CD4-positive, alpha-beta T cell treated with Interleukin-21 for 1 hour (primary cell): Measurements from ENCODE around the gene AGA.

Experiments
- DNase-seq: peaks from one replicate; pipeline ENCODE4 v3.0.0-alpha.2; 2020

Gene AGA

DNA sequence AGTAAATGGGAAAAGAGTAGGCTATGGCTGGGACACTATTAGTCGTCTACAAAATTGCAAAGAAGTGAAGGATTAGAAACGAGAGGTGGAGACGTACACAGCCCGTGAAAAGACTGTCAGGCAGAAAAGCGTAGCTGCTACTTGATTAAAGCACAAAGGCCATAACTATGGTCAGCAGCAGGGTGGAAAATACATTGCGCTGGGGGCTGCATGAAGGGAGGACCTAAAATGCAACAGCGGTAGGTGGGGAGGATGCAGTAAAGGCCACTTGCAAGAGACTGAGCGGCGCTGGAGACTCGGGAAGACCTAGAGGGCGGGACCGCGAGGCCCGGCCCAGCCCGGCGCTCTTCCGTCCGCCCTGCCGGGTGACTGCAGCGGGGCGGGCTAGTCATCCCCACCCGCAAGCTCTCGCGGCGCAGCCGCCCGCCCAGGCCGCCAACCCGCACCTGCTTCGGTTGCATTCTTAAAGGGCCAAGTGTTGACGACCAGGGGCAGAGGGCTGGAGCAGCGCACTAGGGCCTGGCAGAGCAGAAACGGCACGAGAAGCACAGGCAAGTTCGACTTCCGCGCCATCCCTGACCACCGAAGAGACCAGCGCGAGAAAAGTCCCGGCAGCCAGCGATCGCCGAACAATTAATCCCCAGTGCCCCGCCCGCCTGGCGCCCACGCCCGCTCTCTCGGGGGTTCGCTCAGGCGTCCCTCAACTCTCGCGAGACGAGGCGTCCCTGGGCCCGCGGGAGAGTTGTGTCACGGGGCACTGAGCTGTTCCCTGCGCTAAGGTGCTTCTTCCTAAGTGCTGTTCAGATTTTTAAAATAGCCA is at the start of gene AGA:
Gene AGA, minus strand, starts transcription at position 635 of the 820 bp plus-strand sequence. Its CDS starts 62 bp downstream, at position 573.
- peak; percentile 95 for DNase-seq

DNA sequence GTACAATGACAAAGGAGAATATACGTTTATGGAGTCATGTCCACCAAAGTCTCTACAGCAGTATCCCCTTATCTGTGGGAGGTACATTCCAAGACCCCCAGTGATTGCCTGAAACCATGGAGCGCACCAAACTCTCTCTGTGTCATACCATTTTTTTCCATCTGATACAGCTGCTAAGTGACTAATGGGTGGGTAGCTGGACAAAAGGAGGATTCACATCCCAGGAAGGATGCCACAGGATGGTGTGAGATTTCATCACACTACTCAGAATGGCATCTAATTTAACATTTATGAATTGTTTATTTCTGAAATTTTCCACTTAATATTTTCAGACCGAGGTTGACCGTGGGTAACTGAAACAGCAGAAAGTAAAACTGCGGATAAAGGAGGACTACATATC is 49.8 kb upstream of the AGA start:
- no peak for DNase-seq

DNA sequence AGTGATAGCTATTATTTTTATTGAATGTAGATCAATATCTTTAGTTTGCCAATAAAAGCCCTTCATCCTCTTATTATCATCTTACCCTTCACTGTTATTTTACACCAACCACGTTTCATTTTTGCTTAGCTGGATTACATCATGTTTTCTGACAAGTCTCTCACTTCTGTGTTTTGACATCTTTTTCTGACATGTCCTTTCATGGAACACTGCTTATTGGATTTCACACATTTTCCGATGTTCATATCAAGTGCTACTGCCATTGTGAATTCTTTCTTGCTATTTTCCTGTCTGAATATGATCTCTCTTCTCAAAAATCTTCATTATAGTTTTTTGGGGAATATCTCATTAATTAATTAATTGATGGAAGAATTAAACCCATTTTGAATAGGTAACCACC is 48.5 kb upstream of the AGA start:
- DNase-seq: no peak

DNA sequence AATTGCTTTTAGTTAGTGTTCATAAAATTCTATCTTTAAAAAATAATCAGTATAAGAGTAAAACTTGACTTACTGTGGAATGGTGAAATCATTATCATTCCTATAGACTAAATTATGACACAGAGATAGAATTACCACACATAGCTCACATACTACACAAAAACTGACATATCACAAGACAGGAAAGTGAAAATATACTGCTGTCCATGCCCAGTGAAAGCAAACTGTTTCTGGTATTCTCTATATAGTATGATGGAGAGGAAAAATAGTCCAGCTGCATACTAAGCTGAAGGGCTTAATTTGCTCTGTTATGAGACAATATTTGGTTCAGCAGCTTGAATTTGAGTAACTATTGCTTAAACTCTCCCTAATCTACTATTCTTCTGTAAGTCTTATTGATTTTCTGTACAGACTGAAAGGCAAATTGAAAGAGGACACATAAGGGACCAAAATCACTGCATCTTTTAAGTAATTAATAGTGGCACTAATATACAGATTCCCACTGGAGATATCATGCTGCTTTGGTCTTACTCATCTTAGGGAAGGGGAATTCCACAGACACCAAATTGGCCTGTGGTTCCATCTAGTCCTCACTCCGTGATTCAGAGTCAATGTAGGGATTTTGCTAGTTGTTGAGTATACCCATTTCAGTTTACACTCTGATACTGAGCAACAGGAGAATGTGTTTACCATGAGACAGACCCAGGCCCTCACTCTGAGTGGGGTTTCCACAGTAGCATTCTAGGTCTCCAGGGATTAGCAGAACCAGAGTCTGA is 47.4 kb upstream of the AGA start:
- no peak for DNase-seq

DNA sequence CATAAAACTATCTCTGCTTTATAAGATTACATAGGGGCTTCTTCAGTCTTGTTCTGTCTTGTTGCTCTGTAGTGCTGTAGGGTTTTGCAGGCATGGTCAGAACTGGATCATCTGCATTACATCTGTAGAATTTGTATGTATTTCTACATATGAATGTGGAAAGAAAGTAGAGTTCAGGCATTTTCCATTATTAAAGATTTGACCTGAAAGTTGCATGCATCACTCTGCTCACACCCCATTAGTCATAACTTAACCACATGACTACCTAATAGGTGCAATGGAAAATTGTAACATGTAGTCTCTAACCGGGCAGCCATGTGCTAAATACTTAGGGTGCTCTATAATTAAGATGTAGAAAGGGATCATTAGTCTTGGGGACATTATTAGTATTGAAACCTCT is 45.7 kb upstream of the AGA start:
- DNase-seq: no peak

DNA sequence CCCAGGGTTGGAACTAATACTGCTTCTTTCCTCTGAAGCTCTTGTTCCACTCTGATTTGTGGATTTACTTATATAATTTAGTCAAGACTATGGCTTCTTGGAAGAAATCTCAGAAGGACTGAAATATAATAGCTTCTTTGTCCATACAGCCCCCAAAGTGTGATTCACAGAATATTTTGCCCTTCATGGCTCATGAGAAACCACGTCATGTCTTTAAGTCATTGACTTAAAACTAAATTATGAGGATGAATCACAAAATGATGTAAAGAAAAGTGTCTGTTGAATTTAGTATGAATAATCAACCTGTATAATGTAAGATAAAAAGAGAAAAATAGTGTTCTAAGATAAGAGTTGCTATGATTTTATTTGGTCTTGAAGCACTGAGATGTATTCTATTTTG is 43.3 kb upstream of the AGA start:
- DNase-seq: no peak

DNA sequence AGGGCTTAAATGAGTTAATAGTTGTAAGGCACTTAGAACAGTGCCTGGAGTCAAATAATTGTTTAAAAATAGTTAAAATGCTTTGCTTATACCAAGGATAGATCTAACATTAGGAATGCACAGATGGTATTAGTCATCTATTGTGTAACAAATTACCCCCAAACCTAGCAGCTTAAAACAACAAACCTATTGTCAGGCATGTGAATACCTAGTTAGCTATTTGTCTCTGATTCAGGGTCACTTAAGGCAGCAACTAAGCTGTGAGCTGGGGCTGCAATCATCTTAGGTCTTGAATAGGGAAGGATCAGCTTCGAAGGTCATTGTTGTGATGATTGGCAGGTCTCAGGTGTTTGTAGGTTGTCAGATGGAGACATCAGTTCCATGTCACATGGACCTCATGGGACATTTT is 42.4 kb upstream of the AGA start:
- DNase-seq: no peak

DNA sequence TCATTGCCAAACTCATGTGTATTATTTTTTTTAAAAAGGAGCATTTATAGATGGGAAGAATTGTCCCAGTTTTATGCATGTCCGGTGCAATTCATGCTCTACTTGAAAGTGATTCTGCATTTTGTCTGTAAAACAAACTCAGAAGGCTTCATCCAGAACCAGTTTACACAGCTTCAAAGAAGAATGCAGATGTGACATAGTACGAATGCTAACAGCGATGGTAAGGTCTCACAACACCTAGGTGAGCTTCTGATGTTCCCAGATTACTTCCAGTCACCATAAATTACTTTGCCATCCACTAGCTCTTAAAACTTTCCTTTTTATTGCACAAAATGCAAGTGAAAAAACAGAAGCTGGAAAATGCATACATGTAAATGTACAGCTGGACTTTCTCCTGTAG is 41.5 kb upstream of the AGA start:
- DNase-seq: no peak

DNA sequence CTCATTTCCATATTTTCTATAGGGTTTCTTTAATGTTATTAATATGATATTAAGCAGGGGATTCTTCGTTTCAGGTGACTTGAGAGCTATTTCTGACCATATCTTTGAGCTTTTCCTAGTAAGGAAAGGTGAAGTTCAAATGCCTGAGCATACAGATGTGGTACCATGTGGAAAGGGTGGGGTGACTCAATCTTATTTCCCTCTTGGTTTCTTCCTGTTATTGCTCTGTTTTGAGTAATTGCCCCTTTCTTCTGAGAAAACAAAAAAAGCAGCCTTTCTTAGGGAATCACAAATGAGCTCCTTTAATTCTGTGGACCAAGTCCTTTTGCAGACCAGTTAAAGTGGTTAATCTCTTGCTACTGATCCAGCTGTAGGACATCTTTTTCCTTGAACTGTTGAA is 41.0 kb upstream of the AGA start:
- no peak for DNase-seq

DNA sequence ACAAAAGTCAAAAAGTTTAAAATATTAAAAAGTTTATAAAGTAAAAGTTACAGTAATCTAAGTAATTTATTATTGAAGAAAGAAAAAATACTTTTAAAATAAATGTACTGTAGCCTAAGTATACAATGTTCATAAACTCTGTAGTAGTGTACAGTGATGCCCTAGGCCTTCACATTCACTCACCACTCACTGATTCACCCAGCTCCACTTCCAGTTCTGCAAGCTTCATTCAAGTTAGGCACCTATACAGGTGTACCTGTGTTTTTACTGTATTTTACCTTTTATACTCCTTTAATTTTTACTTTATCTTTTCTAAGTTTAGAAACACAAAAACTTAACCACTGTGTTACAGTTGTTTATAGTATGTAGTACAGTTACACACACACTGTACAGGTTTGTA is 40.1 kb upstream of the AGA start:
- no peak for DNase-seq

DNA sequence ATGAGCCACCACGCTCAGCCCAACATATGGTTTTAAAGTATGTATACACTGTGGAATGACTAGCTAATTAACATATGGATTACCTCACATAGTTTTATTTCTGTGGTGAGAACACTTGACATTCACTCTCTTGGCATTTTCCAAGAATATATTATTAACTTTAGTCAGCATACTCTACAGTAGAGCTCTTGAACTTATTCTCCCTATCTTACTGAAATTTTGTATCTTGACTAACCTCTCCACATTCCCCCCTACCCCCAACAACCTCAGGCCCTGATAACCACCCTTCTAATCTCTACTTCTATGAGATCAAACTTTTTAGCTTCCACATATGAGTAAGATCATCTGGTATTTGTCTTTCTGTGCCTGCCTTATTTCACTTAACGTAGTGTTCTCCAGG is 38.6 kb upstream of the AGA start:
- no peak for DNase-seq

DNA sequence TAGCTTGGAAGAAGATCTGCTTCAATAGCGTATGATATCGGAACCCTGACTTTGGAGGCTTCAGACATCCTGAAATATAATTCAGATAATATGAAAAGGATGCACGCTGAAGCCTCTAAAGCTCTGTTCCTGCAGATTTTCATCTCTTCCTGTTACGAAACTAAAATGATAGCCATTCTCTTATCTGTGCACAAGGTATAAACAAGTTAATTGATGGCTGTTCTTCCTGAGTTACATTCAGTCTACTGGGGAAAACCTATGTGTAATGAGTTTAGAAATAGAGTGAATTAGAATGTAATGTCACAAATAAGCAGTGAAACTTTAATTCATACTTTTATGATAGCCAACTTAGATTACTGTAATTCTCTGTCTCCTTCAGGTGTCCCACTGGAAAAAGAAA is 36.8 kb upstream of the AGA start:
- DNase-seq: no peak

DNA sequence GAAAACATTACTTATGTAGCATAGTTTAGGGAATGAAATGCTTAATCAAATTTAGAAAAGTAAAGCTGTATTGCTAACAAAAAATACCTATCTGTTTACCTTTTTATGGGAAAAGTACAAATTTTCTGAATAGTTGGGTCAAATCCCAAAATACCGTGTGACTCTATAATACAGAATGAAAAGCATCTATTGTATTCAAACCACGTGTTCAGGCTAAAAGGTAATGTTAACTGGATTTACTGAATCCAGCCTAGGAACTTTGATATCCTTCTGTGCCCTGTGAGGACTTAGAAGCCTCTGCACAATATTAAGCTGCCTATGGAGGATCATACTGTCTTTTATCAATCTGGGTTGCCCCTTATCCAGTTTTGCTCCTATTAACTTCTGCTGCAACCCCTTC is 36.3 kb upstream of the AGA start:
- DNase-seq: no peak

DNA sequence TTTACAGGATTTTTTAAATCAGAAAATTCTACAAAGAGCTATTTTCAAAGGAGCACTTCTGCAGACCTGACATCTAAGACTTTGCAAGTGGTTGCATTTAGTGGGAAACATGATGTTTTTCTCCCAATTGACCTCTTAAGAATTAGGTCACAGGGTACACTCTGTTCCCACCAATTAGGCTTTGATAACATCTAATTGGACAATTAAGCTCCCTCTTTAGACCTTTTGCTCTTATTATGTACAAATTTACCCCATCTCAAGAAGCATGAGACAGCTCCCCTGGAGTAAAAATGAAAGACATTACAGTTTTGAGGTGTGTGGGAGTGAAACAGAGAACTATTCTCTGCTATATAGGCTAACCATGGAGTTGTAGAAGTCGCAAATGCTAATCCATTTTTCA is 31.8 kb upstream of the AGA start:
- no peak for DNase-seq

DNA sequence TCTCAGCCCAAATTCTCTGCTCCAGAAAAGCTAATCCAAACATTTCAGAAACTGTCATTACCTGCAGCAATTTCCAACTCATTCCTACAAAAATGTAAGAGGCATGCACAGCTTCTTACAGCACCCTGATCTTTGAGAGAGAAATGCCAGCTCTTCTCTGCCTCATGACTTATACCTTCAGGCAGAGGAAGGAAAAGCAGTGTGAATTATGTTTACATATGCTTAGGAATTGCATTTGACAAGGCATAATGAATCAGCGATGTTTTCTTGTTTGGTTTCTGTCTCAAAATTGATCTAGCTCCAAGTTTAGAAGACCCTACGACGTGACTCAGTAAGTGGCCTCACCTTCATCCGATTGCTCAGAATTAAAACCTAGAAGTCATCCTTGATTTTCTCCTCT is 21.8 kb upstream of the AGA start:
- no peak for DNase-seq

DNA sequence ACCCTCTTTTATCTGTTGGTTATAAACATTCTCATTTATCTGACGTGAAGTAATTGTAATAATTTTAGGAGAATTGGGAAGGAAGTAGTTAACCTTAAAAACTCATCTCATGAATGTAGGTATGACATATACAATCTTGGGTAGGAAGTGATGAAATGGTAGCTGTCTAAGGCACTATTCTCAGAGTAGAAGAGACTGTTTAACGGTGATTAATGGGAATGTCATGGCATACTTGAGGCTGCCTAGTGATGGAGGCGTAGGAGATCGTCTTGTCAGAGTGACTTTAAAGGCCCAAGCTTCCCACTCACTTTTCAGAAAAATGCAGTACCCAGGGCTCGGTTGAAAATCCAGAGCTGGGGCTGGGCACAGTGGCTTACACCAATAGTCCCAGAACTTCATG is 19.4 kb upstream of the AGA start:
- DNase-seq: no peak

DNA sequence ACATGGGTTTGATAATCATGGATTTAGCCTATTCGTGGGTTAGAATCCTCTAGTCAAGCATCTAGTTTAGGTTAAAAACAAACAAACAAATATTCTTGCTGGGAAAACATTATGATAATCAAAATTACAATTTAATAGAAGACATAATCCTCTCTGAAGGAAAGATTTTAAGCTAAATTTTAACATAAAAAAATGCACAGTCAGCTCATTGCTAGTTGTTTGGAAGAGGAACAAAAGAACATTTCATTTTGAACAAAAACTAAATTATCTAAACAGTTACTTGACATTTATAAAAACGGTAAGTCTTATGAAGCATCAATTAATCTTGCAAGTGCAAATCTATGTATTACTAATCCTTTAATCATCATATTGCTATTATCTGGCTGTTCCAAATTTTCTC is 18.2 kb upstream of the AGA start:
- no peak for DNase-seq

DNA sequence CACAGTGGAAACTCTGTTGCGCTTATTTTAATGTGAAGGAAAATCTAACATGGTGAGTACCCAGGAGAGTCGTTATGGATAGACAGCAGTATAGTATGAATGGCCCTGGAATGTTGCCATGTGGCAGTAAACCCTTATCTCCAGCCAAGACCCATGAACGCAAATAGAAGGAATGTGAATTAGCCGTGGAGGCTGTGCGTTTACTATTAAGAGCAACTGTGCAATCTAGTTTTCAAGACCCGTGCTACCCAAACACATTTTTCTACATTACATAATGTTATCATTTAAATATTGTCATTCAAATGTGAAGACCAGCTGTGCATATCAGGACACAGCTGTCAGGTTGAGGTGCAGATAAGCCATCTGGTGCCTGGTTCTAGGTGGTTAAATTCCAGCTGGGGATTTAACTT is 13.3 kb upstream of the AGA start:
- DNase-seq: no peak

DNA sequence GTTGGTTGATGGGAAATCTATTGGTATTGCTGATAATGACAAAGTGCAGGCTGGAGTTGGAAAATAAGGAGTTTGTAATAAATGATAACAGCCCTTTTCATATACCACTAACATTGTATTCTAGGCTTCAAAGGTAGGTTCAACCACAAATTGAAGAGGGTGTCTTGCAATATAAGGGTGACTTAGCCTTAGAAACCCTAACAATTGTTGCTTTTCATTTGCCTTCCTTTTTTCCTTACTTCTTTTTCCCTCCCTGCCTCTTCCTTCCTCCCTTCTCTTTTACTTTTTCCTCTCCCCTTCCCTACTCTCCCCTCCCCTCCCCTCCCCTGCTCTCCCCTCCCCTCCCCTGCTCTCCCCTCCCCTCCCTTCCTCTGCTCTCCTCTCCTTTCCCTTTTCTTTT is 10.9 kb upstream of the AGA start:
- DNase-seq: no peak

DNA sequence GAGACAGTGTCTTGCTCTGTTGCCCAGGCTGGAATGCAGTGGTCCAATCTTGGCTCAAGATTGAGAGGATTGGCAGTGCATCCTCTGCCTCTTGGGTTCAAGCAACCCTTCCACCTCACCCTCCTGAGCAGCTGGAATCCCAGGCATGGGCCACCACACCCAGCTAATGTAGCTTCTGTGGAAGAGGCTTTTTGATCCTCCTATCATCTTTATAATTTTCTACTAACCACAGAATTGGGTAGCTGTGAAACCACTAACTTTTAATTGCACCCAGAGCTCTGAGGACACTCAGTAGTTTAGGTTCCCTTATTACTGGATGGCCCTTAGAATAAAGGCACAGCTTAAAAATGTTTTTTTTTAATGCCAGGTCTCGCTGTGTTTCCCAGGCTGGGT is 8.9 kb upstream of the AGA start:
- DNase-seq: no peak

DNA sequence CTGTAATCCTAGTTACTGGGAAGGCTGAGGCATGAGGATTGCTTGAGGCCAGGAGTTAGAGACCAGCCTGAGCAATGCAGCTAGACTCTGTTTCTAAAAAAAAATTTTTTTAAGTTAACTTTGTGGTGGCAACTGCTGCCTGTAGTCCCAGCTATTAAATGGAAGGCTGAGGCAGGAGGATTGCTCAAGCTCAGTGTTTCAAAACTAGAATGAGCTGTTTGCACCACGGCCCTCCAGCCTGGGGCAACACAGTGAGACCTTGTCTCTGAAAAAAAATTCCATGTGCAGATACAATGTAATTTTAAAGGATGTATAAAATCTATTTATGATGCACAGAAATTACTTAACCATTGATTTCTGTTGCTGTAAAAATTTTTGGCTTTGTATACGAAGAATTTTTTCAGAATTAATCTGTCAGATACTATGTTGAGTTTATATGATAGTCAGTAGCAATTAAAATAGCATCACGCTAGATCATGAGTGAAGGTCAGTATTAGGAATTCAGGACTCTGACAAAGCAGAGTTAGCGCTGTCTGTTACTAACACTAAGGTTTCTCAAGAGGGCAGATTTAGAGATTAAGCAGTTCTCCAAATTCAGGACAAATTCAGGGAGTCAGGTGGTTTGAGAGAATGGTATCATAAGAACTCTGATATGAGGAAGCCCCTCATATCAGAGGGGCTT is 8.3 kb upstream of the AGA start:
- DNase-seq: no peak

DNA sequence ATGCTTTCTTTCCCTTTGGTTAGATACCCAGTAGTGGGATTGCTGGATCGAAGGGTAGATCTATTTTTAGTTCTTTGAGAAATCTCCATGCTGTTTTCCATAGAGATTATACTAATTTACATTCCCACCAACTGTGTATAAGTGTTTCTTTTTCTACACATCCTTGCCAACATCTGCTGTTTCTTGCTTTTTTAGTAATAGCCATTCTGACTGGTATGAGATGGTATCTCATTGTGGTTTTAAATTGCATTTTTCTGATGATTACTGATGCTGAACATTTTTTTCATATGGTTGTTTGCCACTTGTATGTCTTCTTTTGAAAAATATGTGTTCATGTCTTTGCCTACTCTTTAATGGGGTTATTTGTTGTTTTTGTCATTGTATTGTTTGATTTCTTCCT is 6.6 kb upstream of the AGA start:
- no peak for DNase-seq

DNA sequence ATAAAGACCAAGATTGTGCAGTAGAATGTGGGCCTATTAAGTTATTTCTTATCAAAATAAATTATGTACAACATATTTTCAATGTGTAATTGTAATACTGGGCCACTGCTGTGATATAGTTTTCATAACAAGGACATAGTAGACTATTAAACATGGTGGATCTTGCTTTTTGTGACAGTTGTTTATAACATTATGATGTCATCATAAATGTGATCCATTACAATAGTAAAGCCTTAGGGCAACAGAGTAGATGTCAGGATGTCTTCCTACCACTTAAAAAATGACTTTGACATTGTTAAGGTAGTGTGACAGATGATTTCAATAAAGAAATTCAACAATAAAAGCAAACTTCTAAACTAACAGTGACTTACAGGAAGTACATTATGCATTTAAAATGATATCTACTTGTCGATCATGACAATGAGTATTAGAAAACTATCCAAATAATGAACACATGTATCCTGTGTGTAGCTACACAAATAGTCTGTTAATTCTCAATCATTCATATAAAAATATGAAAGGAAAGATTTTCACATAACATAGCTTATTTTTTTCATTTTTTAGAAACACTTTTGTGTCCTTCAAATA is 5.3 kb upstream of the AGA start:
- no peak for DNase-seq

DNA sequence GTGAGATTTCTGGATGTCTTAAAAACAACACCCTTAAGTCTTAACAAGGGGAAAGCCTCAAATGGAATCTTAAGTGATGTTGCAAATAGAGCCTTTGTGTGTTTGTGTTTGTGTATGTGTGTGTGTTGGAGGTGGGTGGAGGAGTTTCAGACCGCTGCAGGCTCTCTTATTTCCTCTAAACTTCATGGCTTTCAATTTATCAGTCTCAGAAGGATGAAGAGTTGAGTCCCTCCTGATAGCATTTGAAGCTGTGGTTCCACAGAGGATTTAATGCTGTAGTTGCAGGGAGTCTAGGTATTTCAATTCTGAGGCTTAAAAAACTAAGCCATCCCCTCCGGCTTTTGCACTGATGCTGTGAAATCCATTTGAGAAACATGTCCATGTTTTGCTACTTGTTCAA is 4.3 kb upstream of the AGA start:
- DNase-seq: no peak
